ENCODE measurements around the gene TAS2R38.

Gene TAS2R38

GRCh38 chr7:141949021-141949420 lies 24.6 kb downstream of the TAS2R38 start:
- H3K4me1 ChIP-seq (ENCODE audit: insufficient read depth, low read length, severe bottlenecking), result no peaks in the 10 kb centered on the region
- H3K9me2 ChIP-seq (ENCODE audit: low read depth, low read length), result no peaks in the 10 kb centered on the region
- no peaks in the 10 kb centered on the region; the same call in 1 of the 2 replicates for H3K27me3 ChIP-seq (ENCODE audit: insufficient read depth, low read length)
- no peak overlapping the region for H3K9ac ChIP-seq (ENCODE audit: low read length)
- no peaks in the 10 kb centered on the region for H3F3A ChIP-seq (ENCODE audit: insufficient read depth, low read length)
- H4K20me1 ChIP-seq (ENCODE audit: insufficient read depth, low read length), result no peaks in the 10 kb centered on the region
- H2AFZ ChIP-seq (ENCODE audit: low read length), result no peak overlapping the region
- no peaks in the 10 kb centered on the region for H3K36me3 ChIP-seq (ENCODE audit: insufficient read depth, low read length)
- H3K27ac ChIP-seq (ENCODE audit: low read depth, low read length, poor library complexity, severe bottlenecking), result no peak overlapping the region
- no peaks in the 10 kb centered on the region for H3K9me3 ChIP-seq (ENCODE audit: low read length)
- no peak overlapping the region for H3K4me2 ChIP-seq (ENCODE audit: low read length)
- TF ChIP-seq EZH2 (IDR thresholded peaks at IDR 0.05; ENCODE audit: borderline replicate concordance, low read length), result no peak
- TF ChIP-seq, protein P1, sequence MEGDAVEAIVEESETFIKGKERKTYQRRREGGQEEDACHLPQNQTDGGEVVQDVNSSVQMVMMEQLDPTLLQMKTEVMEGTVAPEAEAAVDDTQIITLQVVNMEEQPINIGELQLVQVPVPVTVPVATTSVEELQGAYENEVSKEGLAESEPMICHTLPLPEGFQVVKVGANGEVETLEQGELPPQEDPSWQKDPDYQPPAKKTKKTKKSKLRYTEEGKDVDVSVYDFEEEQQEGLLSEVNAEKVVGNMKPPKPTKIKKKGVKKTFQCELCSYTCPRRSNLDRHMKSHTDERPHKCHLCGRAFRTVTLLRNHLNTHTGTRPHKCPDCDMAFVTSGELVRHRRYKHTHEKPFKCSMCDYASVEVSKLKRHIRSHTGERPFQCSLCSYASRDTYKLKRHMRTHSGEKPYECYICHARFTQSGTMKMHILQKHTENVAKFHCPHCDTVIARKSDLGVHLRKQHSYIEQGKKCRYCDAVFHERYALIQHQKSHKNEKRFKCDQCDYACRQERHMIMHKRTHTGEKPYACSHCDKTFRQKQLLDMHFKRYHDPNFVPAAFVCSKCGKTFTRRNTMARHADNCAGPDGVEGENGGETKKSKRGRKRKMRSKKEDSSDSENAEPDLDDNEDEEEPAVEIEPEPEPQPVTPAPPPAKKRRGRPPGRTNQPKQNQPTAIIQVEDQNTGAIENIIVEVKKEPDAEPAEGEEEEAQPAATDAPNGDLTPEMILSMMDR (IDR thresholded peaks at IDR 0.05; ENCODE audit: low read length), result no peak
- H3K79me2 ChIP-seq (ENCODE audit: insufficient read depth, low read length), result no peaks in the 10 kb centered on the region
- H3K4me3 ChIP-seq (ENCODE audit: low read depth, low read length, poor library complexity, severe bottlenecking), result no peak overlapping the region

- TF ChIP-seq, protein P1 (IDR thresholded peaks at IDR 0.05; ENCODE audit: low read length), result no peak
- TF ChIP-seq EZH2 (IDR thresholded peaks at IDR 0.05; ENCODE audit: borderline replicate concordance, low read length), result no peak
- H3K4me3 ChIP-seq (ENCODE audit: low read depth, low read length, poor library complexity, severe bottlenecking), result no peak within 1 kb of the TSS
- H4K20me1 ChIP-seq (ENCODE audit: insufficient read depth, low read length), result no peaks in the 10 kb centered on the region
- H3K79me2 ChIP-seq (ENCODE audit: insufficient read depth, low read length), result no peaks in the 10 kb centered on the region
- no peaks in the 10 kb centered on the region for H3F3A ChIP-seq (ENCODE audit: insufficient read depth, low read length)
- H3K27ac ChIP-seq (ENCODE audit: low read depth, low read length, poor library complexity, severe bottlenecking), result no peak within 1 kb of the TSS
- no peak within 1 kb of the TSS for H3K4me2 ChIP-seq (ENCODE audit: low read length)
- no peaks in the 10 kb centered on the region for H3K9me3 ChIP-seq (ENCODE audit: low read length)
- H3K27me3 ChIP-seq (ENCODE audit: insufficient read depth, low read length), result no peaks in the 10 kb centered on the region; the same call in 1 of the 2 replicates
- H3K9me2 ChIP-seq (ENCODE audit: low read depth, low read length), result no peaks in the 10 kb centered on the region
- H3K36me3 ChIP-seq (ENCODE audit: insufficient read depth, low read length), result no peaks in the 10 kb centered on the region
- no peak within 1 kb of the TSS for H3K9ac ChIP-seq (ENCODE audit: low read length)
- H2AFZ ChIP-seq (ENCODE audit: low read length), result no peak within 1 kb of the TSS
- H3K4me1 ChIP-seq (ENCODE audit: insufficient read depth, low read length, severe bottlenecking), result no peaks in the 10 kb centered on the region
These were observed 26.8 kb downstream of the TAS2R38 start, which contains the start of gene CLEC5A for GRCh38 chr7:141946796-141947195. Gene CLEC5A (minus strand): TSS chr7:141946974. CDS start chr7:141946292, 682 bp downstream.

GRCh38 chr7:141945356-141945755 lies 28.2 kb downstream of the TAS2R38 start:
- TF ChIP-seq, protein P1 (IDR thresholded peaks at IDR 0.05; ENCODE audit: low read length), result no peak
- no peak for TF ChIP-seq EZH2 (IDR thresholded peaks at IDR 0.05; ENCODE audit: borderline replicate concordance, low read length)
- H3K9me2 ChIP-seq (ENCODE audit: low read depth, low read length), result no peaks in the 10 kb centered on the region
- no peak overlapping the region for H2AFZ ChIP-seq (ENCODE audit: low read length)
- H3K4me1 ChIP-seq (ENCODE audit: insufficient read depth, low read length, severe bottlenecking), result no peaks in the 10 kb centered on the region
- no peaks in the 10 kb centered on the region for H3K36me3 ChIP-seq (ENCODE audit: insufficient read depth, low read length)
- no peak overlapping the region for H3K27ac ChIP-seq (ENCODE audit: low read depth, low read length, poor library complexity, severe bottlenecking)
- H3K79me2 ChIP-seq (ENCODE audit: insufficient read depth, low read length), result no peaks in the 10 kb centered on the region
- no peaks in the 10 kb centered on the region; the same call in 1 of the 2 replicates for H3K27me3 ChIP-seq (ENCODE audit: insufficient read depth, low read length)
- no peak overlapping the region for H3K4me2 ChIP-seq (ENCODE audit: low read length)
- no peak overlapping the region for H3K4me3 ChIP-seq (ENCODE audit: low read depth, low read length, poor library complexity, severe bottlenecking)
- H3K9ac ChIP-seq (ENCODE audit: low read length), result no peak overlapping the region
- H3K9me3 ChIP-seq (ENCODE audit: low read length), result 0 out of 2 replicates have a peak, but pooled peaks cover 5% of the 10 kb centered on the region
- H4K20me1 ChIP-seq (ENCODE audit: insufficient read depth, low read length), result no peaks in the 10 kb centered on the region
- no peaks in the 10 kb centered on the region for H3F3A ChIP-seq (ENCODE audit: insufficient read depth, low read length)
